Cardiac muscle cell (in vitro differentiated cells and primary cell): ENCODE results near the gene CDH23. TPM values are rescaled to one million over a fixed set of nuclear protein-coding genes. Genes with fewer than 3 reads are reported as not detected.

Experiments
- DNase-seq, 2 donors: peaks; one replicate each; pipeline versions ENCODE4 v3.0.0 to v3.0.0-alpha.2; 2010 to 2017; ENCODE audit warnings: low read depth in 1 of 2, low spot score in 1 of 2
- H3K27ac ChIP-seq: fragments of 200-600 bp; sonication (generic); 2 replicates; pipeline ENCODE4 v1.5.1; 2016
- H3K27me3 ChIP-seq: fragments of 200-600 bp; sonication (generic); 2 replicates; pipeline ENCODE4 v1.6.0; 2016; ENCODE audit warnings: control low read depth
- H3K36me3 ChIP-seq: fragments of 200-600 bp; sonication (generic); 2 replicates; pipeline ENCODE4 v1.5.1; 2016; ENCODE audit warnings: control low read depth
- H3K4me1 ChIP-seq: fragments of 200-600 bp; sonication (generic); 2 replicates; pipeline ENCODE4 v1.8.1; 2017; ENCODE audit warnings: low read depth, mild to moderate bottlenecking, mixed run types
- H3K4me3 ChIP-seq: fragments of 200-600 bp; sonication (generic); 2 replicates; pipeline ENCODE4 v1.5.1; 2016; ENCODE audit warnings: mild to moderate bottlenecking
- H3K9me3 ChIP-seq: fragments of 200-600 bp; sonication (generic); 2 replicates; pipeline ENCODE4 v1.5.1; 2017; ENCODE audit warnings: low read depth, mild to moderate bottlenecking, control low read depth
- CTCF ChIP-seq: IDR thresholded peaks from 2 replicates; pipeline ENCODE4 v1.5.1; 2012; ENCODE audit warnings: low read depth, mild to moderate bottlenecking, low read length
- polyA plus RNA-seq: library from polyadenylated mRNA; unstranded; fragments of >200 nt; fragmentation: Nextera tagmentation; extraction: Ambion mirVana; gene quantifications from 2 replicates; pipeline ENCODE4 v1.2.1, GENCODE V29; 2016
- total RNA-seq: library from RNA; depleted of rRNA; stranded (reverse); fragments of >200 nt; gene quantifications from 2 replicates; pipeline ENCODE4 v1.2.3, GENCODE V29; 2016

Gene CDH23
- total and polyA plus RNA-seq, 2 experiments from 2014 or later = 0.05 to 0.51 TPM

- H3K27ac ChIP-seq = no peak overlapping the region
- H3K36me3 ChIP-seq = no peaks in the 10 kb centered on the region
- no peaks in the 10 kb centered on the region for H3K9me3 ChIP-seq
- H3K4me3 ChIP-seq = no peak overlapping the region
- no peak for TF ChIP-seq CTCF
- no peaks in the 10 kb centered on the region for H3K4me1 ChIP-seq
- H3K27me3 ChIP-seq = no peaks in the 10 kb centered on the region
- no peak for DNase-seq
Observed at GRCh38 chr10:71615538-71616329, 219.0 kb downstream of the CDH23 start.

DNA sequence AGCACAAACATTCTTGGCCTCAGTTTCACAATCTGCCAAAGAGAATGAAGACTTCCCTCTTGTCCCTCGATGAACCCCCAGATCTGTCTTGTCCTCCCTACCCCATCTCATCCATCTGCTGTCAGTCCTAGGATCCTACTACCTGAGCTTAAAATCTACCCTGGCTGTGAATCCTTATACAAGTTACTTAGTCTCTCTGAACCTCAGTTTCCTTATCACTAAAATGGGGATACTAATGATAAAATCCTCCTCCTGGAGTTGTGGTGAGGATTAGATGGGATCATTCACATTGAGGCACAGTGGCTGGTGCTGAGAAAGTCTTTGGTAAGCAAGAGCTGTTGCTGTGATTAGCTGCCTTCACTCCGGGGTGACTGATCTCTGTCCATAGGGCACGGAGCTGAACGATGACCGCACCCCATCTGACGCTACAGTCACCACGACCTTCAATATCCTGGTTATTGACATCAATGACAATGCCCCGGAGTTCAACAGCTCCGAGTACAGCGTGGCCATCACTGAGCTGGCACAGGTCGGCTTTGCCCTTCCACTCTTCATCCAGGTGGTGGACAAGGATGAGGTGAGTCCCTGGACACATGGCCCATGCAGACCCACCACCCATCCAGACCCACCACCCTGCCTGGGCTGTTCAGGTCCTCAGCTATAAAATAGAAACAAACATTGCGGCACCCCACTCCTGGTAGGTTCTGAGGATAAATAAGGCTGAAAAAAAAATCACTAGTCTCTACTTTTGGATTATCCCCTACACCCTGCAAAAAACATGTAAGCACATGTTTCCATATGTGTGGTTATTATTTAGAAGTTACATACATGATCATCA, 220.3 kb downstream of the CDH23 start:
- Histone ChIP-seq H3K4me1 (peaks cover 5% of the 10 kb centered on the region), H3K36me3 (no peaks in the 10 kb centered on the region), H3K27ac (no peak overlapping the region), H3K4me3 (no peak overlapping the region), H3K27me3 (no peaks in the 10 kb centered on the region), H3K9me3 (no peaks in the 10 kb centered on the region)
- DNase-seq = no peak
- TF ChIP-seq CTCF = no peak

- Histone ChIP-seq H3K27ac (peak overlapping the region; percentile 8), H3K4me1 (peaks cover 17% of the 10 kb centered on the region), H3K27me3 (no peaks in the 10 kb centered on the region), H3K9me3 (no peaks in the 10 kb centered on the region), H3K4me3 (no peak overlapping the region), H3K36me3 (no peaks in the 10 kb centered on the region)
- DNase-seq = no peak
- TF ChIP-seq CTCF = no peak
Observed at GRCh38 chr10:71618176-71618575, 221.5 kb downstream of the CDH23 start.

DNA sequence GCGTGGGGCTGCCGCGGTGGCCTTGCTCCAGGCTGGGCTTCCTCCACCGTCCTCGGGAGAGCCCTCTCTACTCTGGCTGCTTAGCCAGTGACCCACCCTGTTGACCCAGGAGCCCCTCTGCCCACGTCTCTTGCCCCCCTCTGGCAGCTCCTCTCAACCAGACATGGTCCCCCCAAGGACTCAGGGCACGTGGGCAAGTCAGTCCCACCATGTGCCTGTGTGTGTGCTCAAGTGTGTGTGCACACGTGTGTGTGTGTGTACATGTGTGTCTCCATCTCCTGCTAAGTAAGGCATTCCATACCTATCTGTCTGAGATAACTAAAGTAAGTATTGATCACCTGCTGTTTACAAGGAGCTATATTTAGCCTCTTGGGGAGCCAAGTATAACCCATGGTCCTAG, 221.9 kb downstream of the CDH23 start:
- no peaks in the 10 kb centered on the region for H3K9me3 ChIP-seq
- no peak for DNase-seq
- no peak for TF ChIP-seq CTCF
- no peaks in the 10 kb centered on the region for H3K27me3 ChIP-seq
- peaks cover 21% of the 10 kb centered on the region for H3K4me1 ChIP-seq
- H3K4me3 ChIP-seq = no peak overlapping the region
- H3K36me3 ChIP-seq = no peaks in the 10 kb centered on the region
- peak overlapping the region; percentile 8 for H3K27ac ChIP-seq

DNA sequence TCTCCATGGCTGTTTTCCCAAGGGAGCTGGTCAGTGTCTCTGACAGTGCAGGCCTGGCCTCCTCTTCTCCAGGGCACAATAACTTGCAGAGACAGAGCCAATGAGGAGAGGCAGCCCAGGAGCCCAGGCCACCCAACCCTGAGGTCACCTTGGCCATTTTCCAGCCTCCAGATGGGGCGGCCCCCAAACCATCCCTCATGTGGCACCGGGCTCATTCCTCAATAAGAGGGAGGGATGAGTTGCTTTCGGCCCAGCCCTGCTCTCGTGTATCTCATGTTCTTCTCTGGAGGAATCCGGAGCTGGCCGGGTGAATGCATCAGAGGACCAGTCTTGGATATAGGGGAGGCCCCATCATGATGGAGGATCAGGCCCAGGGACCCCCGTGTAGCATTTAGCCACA, 223.9 kb downstream of the CDH23 start:
- no peak for DNase-seq
- Histone ChIP-seq H3K27ac (no peak overlapping the region), H3K9me3 (no peaks in the 10 kb centered on the region), H3K36me3 (no peaks in the 10 kb centered on the region), H3K4me1 (peaks cover 21% of the 10 kb centered on the region), H3K4me3 (no peak overlapping the region), H3K27me3 (no peaks in the 10 kb centered on the region)
- TF ChIP-seq CTCF = no peak
